G401 (cell line): ENCODE measurements around the gene ARHGEF28. TPM values are rescaled to one million over a fixed set of nuclear protein-coding genes. Genes with fewer than 3 reads are reported as not detected.

Experiments used
- DNase-seq: peaks from one replicate; pipeline ENCODE4 v3.0.0-alpha.2; 2015; ENCODE audit warnings: low spot score
- in situ Hi-C: cut with HindIII; loops from 2 replicates; pipeline ENCODE4 v1.10.0; 2016; ENCODE audit warnings: low sequenced_read_pairs, mixed read lengths
- total RNA-seq: library from RNA; depleted of rRNA; stranded (reverse); fragments of >200 nt; shearing (Covaris generic); gene quantifications from 2 replicates; pipeline ENCODE4 v1.2.3, GENCODE V29; 2014

ARHGEF28 gene
- total RNA-seq, 1 experiment from 2014 or later: 0.03 TPM

- in situ Hi-C loops: no loop called here
- DNase-seq: no peak
These were observed 21.7 kb downstream of the ARHGEF28 start for GRCh38 chr5:73647721-73648120.

GRCh38 chr5:73648515-73648914 lies 22.5 kb downstream of the ARHGEF28 start:
- no peak for DNase-seq
- in situ Hi-C loops: no loop called here

GRCh38 chr5:73649926-73650325 lies 23.9 kb downstream of the ARHGEF28 start:
- no peak for DNase-seq
- in situ Hi-C loops: no loop called here

- DNase-seq: no peak
- in situ Hi-C loops: no loop called here
These were observed 26.4 kb downstream of the ARHGEF28 start for GRCh38 chr5:73652391-73652790.

GRCh38 chr5:73654171-73654811 lies 28.3 kb downstream of the ARHGEF28 start:
- in situ Hi-C loops: no loop called here
- no peak for DNase-seq

- in situ Hi-C loops: no loop called here
- peak; percentile 15 for DNase-seq
These were observed 28.9 kb downstream of the ARHGEF28 start for GRCh38 chr5:73654819-73655318.

GRCh38 chr5:73655521-73656160 lies 29.6 kb downstream of the ARHGEF28 start:
- in situ Hi-C loops: no loop called here
- no peak for DNase-seq

- in situ Hi-C loops: no loop called here
- DNase-seq: no peak
These were observed 35.8 kb downstream of the ARHGEF28 start for GRCh38 chr5:73661753-73662152.

- in situ Hi-C loops: no loop called here
- DNase-seq: no peak
These were observed 37.3 kb downstream of the ARHGEF28 start for GRCh38 chr5:73663161-73663859.

- in situ Hi-C loops: no loop called here
- DNase-seq: no peak
These were observed 37.9 kb downstream of the ARHGEF28 start for GRCh38 chr5:73663860-73664240.

GRCh38 chr5:73664796-73665195 lies 38.8 kb downstream of the ARHGEF28 start:
- in situ Hi-C loops: no loop called here
- DNase-seq: no peak

GRCh38 chr5:73666891-73667290 lies 40.9 kb downstream of the ARHGEF28 start:
- in situ Hi-C loops: no loop called here
- no peak for DNase-seq

GRCh38 chr5:73668017-73668416 lies 42.0 kb downstream of the ARHGEF28 start:
- in situ Hi-C loops: no loop called here
- no peak for DNase-seq

- in situ Hi-C loops: no loop called here
- DNase-seq: no peak
These were observed 42.6 kb downstream of the ARHGEF28 start for GRCh38 chr5:73668486-73669111.

GRCh38 chr5:73670731-73671130 lies 44.7 kb downstream of the ARHGEF28 start:
- DNase-seq: no peak
- in situ Hi-C loops: no loop called here

- no peak for DNase-seq
- in situ Hi-C loops: no loop called here
These were observed 46.1 kb downstream of the ARHGEF28 start for GRCh38 chr5:73672132-73672531.

- in situ Hi-C loops: no loop called here
- DNase-seq: no peak
These were observed 47.2 kb downstream of the ARHGEF28 start for GRCh38 chr5:73673161-73673591.

- no peak for DNase-seq
- in situ Hi-C loops: no loop called here
These were observed 48.6 kb downstream of the ARHGEF28 start for GRCh38 chr5:73674669-73675004.

- DNase-seq: no peak
- in situ Hi-C loops: no loop called here
These were observed 52.3 kb downstream of the ARHGEF28 start for GRCh38 chr5:73678322-73678740.

- in situ Hi-C loops: no loop called here
These were observed 52.8 kb downstream of the ARHGEF28 start for GRCh38 chr5:73678807-73679206.

More at GRCh38 chr5:73678807-73679206, 52.8 kb downstream of the ARHGEF28 start:
- DNase-seq: no peak
